GM23338 (cell line): ENCODE data around the gene KRT1.

ENCODE experiments used
- CREB1 ChIP-seq: fragments of 250-450 bp; sonication (Bioruptor Pico); IDR thresholded peaks from 2 replicates; pipeline ENCODE4 v1.5.0; 2020; ENCODE audit warnings: low read depth, mild to moderate bottlenecking, moderate library complexity
- CTCF ChIP-seq, 2 experiments: fragments of 200-600 bp in 1 of 2; sonication (generic) in 1 of 2; conservative IDR thresholded peaks; 2 replicates each; pipeline versions ENCODE4 v1.5.1 to v1.6.1; 2016 to 2017; ENCODE audit warnings: antibody characterized with exemption in 2 of 2, low read depth in 2 of 2, mild to moderate bottlenecking in 2 of 2, moderate library complexity in 1 of 2
- ETS1 ChIP-seq: IDR thresholded peaks from 2 replicates; pipeline ENCODE4 v1.6.1; 2016; ENCODE audit warnings: antibody characterized with exemption
- EZH2 ChIP-seq: fragments of 200-600 bp; sonication (generic); IDR thresholded peaks from one replicate; pipeline ENCODE4 v1.8.0; 2017; ENCODE audit warnings: antibody characterized with exemption, mild to moderate bottlenecking, low read depth; ENCODE audit not compliant: unreplicated experiment
- EZH2phosphoT487 ChIP-seq: fragments of 200-600 bp; sonication (generic); IDR thresholded peaks from one replicate; pipeline ENCODE4 v1.8.1; 2018; ENCODE audit warnings: antibody characterized with exemption; ENCODE audit not compliant: unreplicated experiment
- NANOG ChIP-seq: IDR thresholded peaks from 2 replicates; pipeline ENCODE4 v1.6.1; 2016; ENCODE audit warnings: antibody characterized with exemption, borderline replicate concordance
- POLR2AphosphoS5 ChIP-seq: IDR thresholded peaks from 2 replicates; pipeline ENCODE4 v1.6.1; 2016; ENCODE audit warnings: antibody characterized with exemption, low read depth
- STAT1 ChIP-seq: IDR thresholded peaks from one replicate; pipeline ENCODE4 v1.6.1; 2016; ENCODE audit warnings: antibody characterized with exemption; ENCODE audit not compliant: unreplicated experiment
- ZNF331 ChIP-seq: fragments of 250-450 bp; sonication (Bioruptor Pico); IDR thresholded peaks from 2 replicates; pipeline ENCODE4 v1.5.0; 2020; ENCODE audit warnings: low read depth, mild to moderate bottlenecking, moderate library complexity
- TF ChIP-seq, protein P1 (sequence below): IDR thresholded peaks from one replicate; pipeline ENCODE4 v1.6.1; 2018; ENCODE audit warnings: antibody characterized with exemption; ENCODE audit not compliant: unreplicated experiment

DNA sequence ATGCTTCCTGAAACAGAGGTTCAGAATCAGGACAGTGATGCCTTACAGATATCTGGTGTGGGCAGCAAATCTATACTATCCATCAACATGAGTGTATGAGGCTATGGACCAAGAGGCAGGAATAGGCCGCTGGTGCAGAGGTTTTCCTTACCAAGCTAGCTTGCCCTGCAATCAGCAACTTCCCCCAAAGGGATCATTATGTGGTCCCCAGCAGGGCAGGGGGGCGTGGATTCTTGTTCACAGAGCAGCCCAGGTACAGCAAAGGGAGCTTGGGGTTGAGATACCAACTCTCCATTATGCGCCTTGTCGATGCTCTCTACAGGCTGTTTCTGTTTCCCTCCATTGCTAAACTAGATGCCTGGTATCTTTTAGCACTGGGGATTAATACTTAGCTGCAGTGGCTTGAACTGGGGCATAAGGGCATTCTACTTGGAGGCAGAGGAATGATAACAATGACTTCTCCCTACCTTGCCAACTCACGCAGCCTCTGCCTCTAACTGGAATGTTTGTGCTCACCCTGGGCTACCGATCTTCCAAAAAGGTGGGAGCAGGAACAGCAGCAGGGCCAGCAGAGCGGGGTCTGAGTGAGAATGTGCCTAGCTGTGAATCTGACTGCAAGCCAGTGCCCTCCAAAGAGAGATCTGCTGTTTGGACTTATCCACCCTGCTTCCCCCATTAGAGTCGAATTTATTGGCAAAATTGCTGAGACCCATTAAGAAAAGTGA is 10.3 kb upstream of the KRT1 start:
- TF ChIP-seq CTCF (conservative IDR thresholded peaks at IDR 0.05; ENCODE audit: low read depth in 2 of 2) (no peak), EZH2 (no peak), ETS1 (no peak), POLR2AphosphoS5 (no peak), CREB1 (no peak), EZH2phosphoT487 (no peak), NANOG (no peak), ZNF331 (CRISPR knock-in tag) (no peak), STAT1 (no peak)
- TF ChIP-seq, protein P1, sequence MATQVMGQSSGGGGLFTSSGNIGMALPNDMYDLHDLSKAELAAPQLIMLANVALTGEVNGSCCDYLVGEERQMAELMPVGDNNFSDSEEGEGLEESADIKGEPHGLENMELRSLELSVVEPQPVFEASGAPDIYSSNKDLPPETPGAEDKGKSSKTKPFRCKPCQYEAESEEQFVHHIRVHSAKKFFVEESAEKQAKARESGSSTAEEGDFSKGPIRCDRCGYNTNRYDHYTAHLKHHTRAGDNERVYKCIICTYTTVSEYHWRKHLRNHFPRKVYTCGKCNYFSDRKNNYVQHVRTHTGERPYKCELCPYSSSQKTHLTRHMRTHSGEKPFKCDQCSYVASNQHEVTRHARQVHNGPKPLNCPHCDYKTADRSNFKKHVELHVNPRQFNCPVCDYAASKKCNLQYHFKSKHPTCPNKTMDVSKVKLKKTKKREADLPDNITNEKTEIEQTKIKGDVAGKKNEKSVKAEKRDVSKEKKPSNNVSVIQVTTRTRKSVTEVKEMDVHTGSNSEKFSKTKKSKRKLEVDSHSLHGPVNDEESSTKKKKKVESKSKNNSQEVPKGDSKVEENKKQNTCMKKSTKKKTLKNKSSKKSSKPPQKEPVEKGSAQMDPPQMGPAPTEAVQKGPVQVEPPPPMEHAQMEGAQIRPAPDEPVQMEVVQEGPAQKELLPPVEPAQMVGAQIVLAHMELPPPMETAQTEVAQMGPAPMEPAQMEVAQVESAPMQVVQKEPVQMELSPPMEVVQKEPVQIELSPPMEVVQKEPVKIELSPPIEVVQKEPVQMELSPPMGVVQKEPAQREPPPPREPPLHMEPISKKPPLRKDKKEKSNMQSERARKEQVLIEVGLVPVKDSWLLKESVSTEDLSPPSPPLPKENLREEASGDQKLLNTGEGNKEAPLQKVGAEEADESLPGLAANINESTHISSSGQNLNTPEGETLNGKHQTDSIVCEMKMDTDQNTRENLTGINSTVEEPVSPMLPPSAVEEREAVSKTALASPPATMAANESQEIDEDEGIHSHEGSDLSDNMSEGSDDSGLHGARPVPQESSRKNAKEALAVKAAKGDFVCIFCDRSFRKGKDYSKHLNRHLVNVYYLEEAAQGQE = no peak
